LoVo (cell line): ENCODE measurements around the gene GATA5.

Experiments
- DNase-seq: peaks from one replicate; pipeline ENCODE4 v3.0.0-alpha.2; 2016; ENCODE audit warnings: low spot score

Gene GATA5

DNA sequence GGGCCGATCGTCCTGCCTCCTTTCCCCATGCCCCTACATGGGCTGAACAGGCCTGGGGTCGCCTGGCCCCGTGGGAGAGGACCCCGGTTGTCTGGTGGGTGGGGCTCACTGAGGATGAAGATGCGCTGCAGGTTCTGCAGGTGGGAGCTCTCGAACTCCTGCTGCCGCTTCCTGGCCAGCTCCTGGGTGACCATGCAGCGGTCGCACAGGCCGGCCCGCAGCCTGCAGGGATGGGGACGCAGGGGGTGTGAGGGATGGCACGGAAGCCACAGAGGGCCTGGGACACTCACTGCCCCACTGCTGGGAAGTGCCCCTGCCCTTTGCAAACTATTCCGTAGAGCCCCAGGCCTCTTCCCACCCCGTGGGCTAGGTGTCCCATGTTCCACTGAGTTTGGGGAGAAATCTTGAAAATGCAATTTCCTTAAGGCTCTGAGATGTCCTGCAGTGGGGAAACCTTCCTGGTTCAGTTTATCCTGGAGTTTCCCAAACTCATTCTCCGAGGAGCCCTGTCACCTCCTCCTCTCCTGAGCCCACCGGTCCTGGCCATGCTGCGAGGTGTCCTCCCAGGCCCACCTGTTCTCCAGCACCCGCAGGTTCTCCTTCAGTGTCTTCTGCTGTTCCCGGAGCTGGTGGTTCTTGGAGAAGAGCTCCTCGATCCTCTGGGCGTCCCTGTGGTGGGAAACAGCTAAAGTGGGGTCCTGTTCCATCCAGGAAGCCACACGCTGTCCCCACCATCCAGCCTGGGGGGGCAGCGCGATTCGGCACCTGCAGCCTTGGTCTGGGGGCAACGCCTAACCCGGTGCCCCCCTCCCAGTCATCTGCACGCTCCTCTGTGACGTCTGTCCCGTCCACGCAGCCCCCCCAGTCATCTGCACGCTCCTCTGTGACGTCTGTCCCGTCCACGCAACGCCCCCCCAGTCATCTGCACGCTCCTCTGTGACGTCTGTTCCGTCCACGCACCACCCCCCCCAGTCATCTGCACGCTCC lies 58.9 kb downstream of the GATA5 start:
- DNase-seq: no peak

- DNase-seq: no peak
Measured at GRCh38 chr20:62415354-62416111, 60.3 kb downstream of the GATA5 start.

- DNase-seq: no peak
Measured at GRCh38 chr20:62413896-62414481, 61.8 kb downstream of the GATA5 start.
